Natural killer cell treated with Interleukin-12 subunit alpha and Interleukin-12 subunit beta and Interleukin-15 and Interleukin-18, amount 100 ng/mL, for 72 hours (primary cell): ENCODE measurements around the gene DNASE1L1. TPM values are rescaled to one million over a fixed set of nuclear protein-coding genes. Genes with fewer than 3 reads are reported as not detected.
"Not testable (repeated sequence)": the region's sequence is repeated elsewhere in the genome, so short reads cannot be mapped to it uniquely, and the experiment has no call there.

Experiments used
- ATAC-seq, 2 donors: fragments of 150-1000 bp; cut with Tn5 transposase in 1 of 2; sonication (Bioruptor Pico), chemical (Tn5 transposase) in 1 of 2; 2 replicates each; pipeline ENCODE4 v1.10.0; 2021
- DNase-seq: peaks from one replicate; pipeline ENCODE4 v3.0.0; 2022; ENCODE audit warnings: low spot score
- H3K27ac Mint-ChIP-seq, 2 donors: 1 replicate in 1 of 2; 2 replicates in 1 of 2; pipeline ENCODE4 v1.8.0; 2022; ENCODE audit warnings: mixed read lengths in 2 of 2, mild to moderate bottlenecking in 1 of 2, moderate library complexity in 1 of 2
- H3K27me3 Mint-ChIP-seq, 2 donors: 1 replicate in 1 of 2; 2 replicates in 1 of 2; pipeline ENCODE4 v1.8.0; 2022; ENCODE audit warnings: mixed read lengths in 2 of 2
- H3K36me3 Mint-ChIP-seq: one replicate; pipeline ENCODE4 v1.8.0; 2022; ENCODE audit warnings: mixed read lengths
- H3K4me1 Mint-ChIP-seq, 2 donors: 1 replicate in 1 of 2; 2 replicates in 1 of 2; pipeline ENCODE4 v1.8.0; 2022; ENCODE audit warnings: low read depth in 2 of 2, mixed read lengths in 2 of 2, mild to moderate bottlenecking in 1 of 2
- H3K4me3 Mint-ChIP-seq: one replicate; pipeline ENCODE4 v1.8.0; 2022; ENCODE audit warnings: mixed read lengths
- H3K9me3 Mint-ChIP-seq: 2 replicates; pipeline ENCODE4 v1.8.0; 2022; ENCODE audit warnings: mixed read lengths
- total RNA-seq, 2 donors: library from RNA; stranded (reverse); gene quantifications; one replicate each; pipeline ENCODE4 v1.2.3, GENCODE V29; 2022

The DNASE1L1 gene
- total RNA-seq, 2 donors from 2014 or later, result 12.4 to 14.6 TPM

- Mint-ChIP-seq H3K4me1 (peaks cover 14 to 15% of the 10 kb centered on the region in 2 donors), H3K36me3 (no peaks in the 10 kb centered on the region), H3K4me3 (peak overlapping the region; percentile 82), H3K27me3 (peaks cover 0 to 9% of the 10 kb centered on the region in 2 donors), H3K27ac (peak overlapping the region; percentile 62 to 83), H3K9me3 (no peaks in the 10 kb centered on the region)
- ATAC-seq (no peak), DNase-seq (no peak)
Measured at GRCh38 chrX:154408659-154409221, 314 bp downstream of the DNASE1L1 start.

GRCh38 chrX:154404625-154405192, 4.3 kb downstream of the DNASE1L1 start:
- peaks cover 10 to 15% of the 10 kb centered on the region in 2 donors for H3K4me1 Mint-ChIP-seq
- no peak for ATAC-seq
- peaks cover 0 to 9% of the 10 kb centered on the region in 2 donors for H3K27me3 Mint-ChIP-seq
- H3K36me3 Mint-ChIP-seq, result peaks cover 2% of the 10 kb centered on the region
- H3K9me3 Mint-ChIP-seq, result no peaks in the 10 kb centered on the region
- H3K27ac Mint-ChIP-seq, result peak overlapping the region in 1 of 2 donors; percentile 22
- H3K4me3 Mint-ChIP-seq, result no peak overlapping the region
- no peak for DNase-seq

GRCh38 chrX:154403858-154404257, 5.2 kb downstream of the DNASE1L1 start:
- no peak overlapping the region for H3K4me3 Mint-ChIP-seq
- peak overlapping the region in 1 of 2 donors; percentile 22 for H3K27ac Mint-ChIP-seq
- H3K4me1 Mint-ChIP-seq, result peaks cover 11 to 17% of the 10 kb centered on the region in 2 donors
- no peaks in the 10 kb centered on the region for H3K9me3 Mint-ChIP-seq
- H3K27me3 Mint-ChIP-seq, result peaks cover 0 to 9% of the 10 kb centered on the region in 2 donors
- H3K36me3 Mint-ChIP-seq, result peaks cover 11% of the 10 kb centered on the region
- ATAC-seq (no peak), DNase-seq (no peak)

- Mint-ChIP-seq H3K4me3 (no peak overlapping the region), H3K27me3 (peaks cover 0 to 5% of the 10 kb centered on the region in 2 donors), H3K36me3 (peaks cover 16% of the 10 kb centered on the region), H3K4me1 (peaks cover 8 to 18% of the 10 kb centered on the region in 2 donors), H3K27ac (no peak overlapping the region), H3K9me3 (no peaks in the 10 kb centered on the region)
- DNase-seq (no peak), ATAC-seq (no peak)
Measured at GRCh38 chrX:154403192-154403591, 5.9 kb downstream of the DNASE1L1 start.

- H3K4me3 Mint-ChIP-seq, result no peak overlapping the region
- ATAC-seq (no peak), DNase-seq (no peak)
- peaks cover 0 to 5% of the 10 kb centered on the region in 2 donors for H3K27me3 Mint-ChIP-seq
- no peaks in the 10 kb centered on the region for H3K9me3 Mint-ChIP-seq
- H3K36me3 Mint-ChIP-seq, result peaks cover 16% of the 10 kb centered on the region
- H3K4me1 Mint-ChIP-seq, result peaks cover 8 to 21% of the 10 kb centered on the region in 2 donors
- no peak overlapping the region for H3K27ac Mint-ChIP-seq
Measured at GRCh38 chrX:154402622-154403127, 6.4 kb downstream of the DNASE1L1 start.

GRCh38 chrX:154401918-154402621, 7.0 kb downstream of the DNASE1L1 start:
- no peak for DNase-seq
- H3K27me3 Mint-ChIP-seq, result peaks cover 0 to 5% of the 10 kb centered on the region in 2 donors
- no peak overlapping the region for H3K4me3 Mint-ChIP-seq
- no peak for ATAC-seq
- H3K4me1 Mint-ChIP-seq, result peaks cover 8 to 21% of the 10 kb centered on the region in 2 donors
- no peak overlapping the region for H3K27ac Mint-ChIP-seq
- H3K36me3 Mint-ChIP-seq, result peaks cover 16% of the 10 kb centered on the region
- no peaks in the 10 kb centered on the region for H3K9me3 Mint-ChIP-seq

GRCh38 chrX:154401045-154401799, 7.8 kb downstream of the DNASE1L1 start:
- ATAC-seq (no peak), DNase-seq (no peak)
- no peaks in the 10 kb centered on the region for H3K9me3 Mint-ChIP-seq
- peaks cover 16% of the 10 kb centered on the region for H3K36me3 Mint-ChIP-seq
- peaks cover 8 to 21% of the 10 kb centered on the region in 2 donors for H3K4me1 Mint-ChIP-seq
- peak overlapping the region; percentile 96 for H3K4me3 Mint-ChIP-seq
- H3K27ac Mint-ChIP-seq, result peak overlapping the region; percentile 96 to 98
- H3K27me3 Mint-ChIP-seq, result peaks cover 0 to 5% of the 10 kb centered on the region in 2 donors

GRCh38 chrX:154400369-154400817, 8.7 kb downstream of the DNASE1L1 start:
- not testable (repeated sequence) for H3K9me3 Mint-ChIP-seq, DNase-seq, H3K27me3 Mint-ChIP-seq, ATAC-seq
- H3K4me1 Mint-ChIP-seq, result peaks cover 8 to 21% of the 10 kb centered on the region in 2 donors
- H3K36me3 Mint-ChIP-seq, result peaks cover 16% of the 10 kb centered on the region
- H3K4me3 Mint-ChIP-seq, result peak overlapping the region; percentile 96
- peak overlapping the region; percentile 96 to 98 for H3K27ac Mint-ChIP-seq

GRCh38 chrX:154399527-154400368, 9.3 kb downstream of the DNASE1L1 start:
- DNase-seq (no peak), ATAC-seq (no peak)
- Mint-ChIP-seq H3K36me3 (peaks cover 16% of the 10 kb centered on the region), H3K27ac (peak overlapping the region; percentile 96 to 98), H3K4me1 (peaks cover 8 to 21% of the 10 kb centered on the region in 2 donors), H3K9me3 (no peaks in the 10 kb centered on the region), H3K27me3 (peaks cover 0 to 5% of the 10 kb centered on the region in 2 donors), H3K4me3 (peak overlapping the region; percentile 96)

- peaks cover 8 to 21% of the 10 kb centered on the region in 2 donors for H3K4me1 Mint-ChIP-seq
- peak; percentile 45 to 48 for ATAC-seq
Measured at GRCh38 chrX:154398668-154399526, 10.2 kb downstream of the DNASE1L1 start.

GRCh38 chrX:154397888-154398667, 11.0 kb downstream of the DNASE1L1 start, which contains the start of gene RPL10:
Gene RPL10 (plus strand): TSS chrX:154398377. CDS start chrX:154398520, 143 bp downstream.
- DNase-seq (peak; percentile 94), ATAC-seq (peak; percentile 90 to 91)
- Mint-ChIP-seq H3K27ac (peak within 1 kb of the TSS; percentile 96 to 98), H3K4me3 (peak within 1 kb of the TSS; percentile 96), H3K36me3 (peaks cover 16% of the 10 kb centered on the region), H3K9me3 (no peaks in the 10 kb centered on the region), H3K27me3 (no peaks in the 10 kb centered on the region), H3K4me1 (peaks cover 8 to 21% of the 10 kb centered on the region in 2 donors)

More at GRCh38 chrX:154398668-154399526, 10.2 kb downstream of the DNASE1L1 start:
- Mint-ChIP-seq H3K27me3 (peaks cover 0 to 5% of the 10 kb centered on the region in 2 donors), H3K27ac (peak overlapping the region; percentile 96 to 98), H3K4me3 (peak overlapping the region; percentile 96), H3K36me3 (peaks cover 16% of the 10 kb centered on the region), H3K9me3 (no peaks in the 10 kb centered on the region)
- DNase-seq, result peak; percentile 86
